ENCODE results near the gene LRRC4C. TPM values are rescaled to one million over a fixed set of nuclear protein-coding genes. Genes with fewer than 3 reads are reported as not detected.

The LRRC4C gene
- total RNA-seq, 1 experiment from 2014 or later, result 0.15 TPM

GRCh38 chr11:40294741-40295140 lies 1164.7 kb downstream of the LRRC4C start:
- CTCF ChIA-PET, result no interaction called here
- in situ Hi-C loops (cut with HindIII; ENCODE audit: low pct_unique_long_range_greater_than_20kb, low sequenced_read_pairs), result no loop called here
- no peaks in the 10 kb centered on the region for H3K4me1 ChIP-seq (ENCODE audit: control insufficient read depth, insufficient read depth, low read length)

GRCh38 chr11:40294349-40294735 lies 1165.1 kb downstream of the LRRC4C start:
- Histone ChIP-seq H3K4me3 (ENCODE audit: low read depth in 2 of 2, low read length in 2 of 2) (peak overlapping the region; percentile 61 to 65; a peak in 3 of 4 replicates), H3K27me3 (ENCODE audit: control insufficient read depth, insufficient read depth, low read length) (peaks cover 4% of the 10 kb centered on the region), H3K9me3 (ENCODE audit: control insufficient read depth, insufficient read depth, low read depth, low read length) (no peaks in the 10 kb centered on the region), H3K36me3 (ENCODE audit: control insufficient read depth, insufficient read depth, low read length) (no peaks in the 10 kb centered on the region), H3K4me1 (ENCODE audit: control insufficient read depth, insufficient read depth, low read length) (no peaks in the 10 kb centered on the region), H3K27ac (ENCODE audit: low read length) (no peak overlapping the region)
- BruUV-seq (replicated peaks), result no TSS peak
- ChIA-PET POLR2A (no interaction called here), CTCF (interaction anchor here (0.5 to 0.7 kb wide), 2 partner anchors 11 to 200 kb away, joined by 4 to 5 read pairs; no protein-coding TSS in a partner anchor)
- ATAC-seq (peak; percentile 70), DNase-seq (ENCODE audit: low read depth, low spot score) (no peak)
- intact Hi-C loops (cut with micrococcal nuclease; ENCODE audit: unreplicated experiment) (loop anchor here (2.0 kb wide), 1 partner anchor 164 kb away; no protein-coding TSS in a partner anchor), in situ Hi-C loops (cut with HindIII; ENCODE audit: low pct_unique_long_range_greater_than_20kb, low sequenced_read_pairs) (no loop called here)
- TF ChIP-seq REST (IDR thresholded peaks at IDR 0.05; ENCODE audit: insufficient read depth in 1 of 2, low read depth in 2 of 2, low read length in 1 of 2) (no peak), CTCF (IDR thresholded peaks at IDR 0.05) (peak; percentile 60)

More at GRCh38 chr11:40294741-40295140, 1164.7 kb downstream of the LRRC4C start:
- H3K27me3 ChIP-seq (ENCODE audit: control insufficient read depth, insufficient read depth, low read length), result peaks cover 4% of the 10 kb centered on the region
- no peak for TF ChIP-seq POLR2AphosphoS5 (IDR thresholded peaks at IDR 0.05; ENCODE audit: low read depth, low read length)
- no peak for TF ChIP-seq TCF7L2 (IDR thresholded peaks at IDR 0.05; ENCODE audit: low read depth, low read length)
- TF ChIP-seq CTCF (IDR thresholded peaks at IDR 0.05), result no peak
- no peak for TF ChIP-seq SIN3A (IDR thresholded peaks at IDR 0.05; ENCODE audit: borderline replicate concordance, insufficient read depth, low read depth, low read length)
- no peak for TF ChIP-seq REST (IDR thresholded peaks at IDR 0.05; ENCODE audit: insufficient read depth in 1 of 2, low read depth in 2 of 2, low read length in 1 of 2)
- POLR2A ChIA-PET, result no interaction called here
- no peak for DNase-seq (ENCODE audit: low read depth, low spot score)
- intact Hi-C loops (cut with micrococcal nuclease; ENCODE audit: unreplicated experiment), result loop anchor here (2.0 kb wide), 1 partner anchor 164 kb away; no protein-coding TSS in a partner anchor
- H3K36me3 ChIP-seq (ENCODE audit: control insufficient read depth, insufficient read depth, low read length), result no peaks in the 10 kb centered on the region
- no peak overlapping the region for H3K4me3 ChIP-seq (ENCODE audit: low read depth in 2 of 2, low read length in 2 of 2)
- no peaks in the 10 kb centered on the region for H3K9me3 ChIP-seq (ENCODE audit: control insufficient read depth, insufficient read depth, low read depth, low read length)
- ATAC-seq, result no peak
- no peak overlapping the region for H3K27ac ChIP-seq (ENCODE audit: low read length)
- BruUV-seq (replicated peaks), result no TSS peak

Data from Panc1 (cell line).